Measurements from ENCODE around the gene UGT3A1.

UGT3A1 gene

DNA sequence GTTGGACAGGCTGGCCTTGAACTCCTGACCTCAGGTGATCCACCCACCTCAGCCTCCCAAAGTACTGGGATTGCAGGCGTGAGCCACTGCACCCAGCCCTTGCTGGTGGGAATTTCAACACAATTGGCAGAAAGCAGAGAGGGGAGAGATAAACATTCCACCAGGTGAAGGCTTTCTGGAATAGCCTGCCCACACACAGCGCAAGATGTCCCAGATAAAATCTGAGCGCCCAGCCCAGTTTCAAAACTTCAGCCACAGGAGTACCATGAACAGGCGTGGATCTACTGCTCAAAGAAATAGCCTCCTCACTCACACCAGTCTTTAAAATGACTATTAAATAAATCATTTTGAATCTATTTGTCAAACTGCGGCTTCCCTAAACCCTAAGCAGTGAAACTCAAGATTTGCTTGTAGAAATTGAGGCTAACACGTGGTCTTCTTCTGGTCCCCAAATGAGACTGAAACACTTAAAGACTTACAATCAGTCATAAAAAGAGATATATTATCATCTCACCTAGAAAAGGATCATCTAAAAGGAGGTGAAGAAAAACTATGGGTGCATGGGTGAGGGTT is 87.5 kb downstream of the UGT3A1 start:
- DNase-seq: no peak

DNA sequence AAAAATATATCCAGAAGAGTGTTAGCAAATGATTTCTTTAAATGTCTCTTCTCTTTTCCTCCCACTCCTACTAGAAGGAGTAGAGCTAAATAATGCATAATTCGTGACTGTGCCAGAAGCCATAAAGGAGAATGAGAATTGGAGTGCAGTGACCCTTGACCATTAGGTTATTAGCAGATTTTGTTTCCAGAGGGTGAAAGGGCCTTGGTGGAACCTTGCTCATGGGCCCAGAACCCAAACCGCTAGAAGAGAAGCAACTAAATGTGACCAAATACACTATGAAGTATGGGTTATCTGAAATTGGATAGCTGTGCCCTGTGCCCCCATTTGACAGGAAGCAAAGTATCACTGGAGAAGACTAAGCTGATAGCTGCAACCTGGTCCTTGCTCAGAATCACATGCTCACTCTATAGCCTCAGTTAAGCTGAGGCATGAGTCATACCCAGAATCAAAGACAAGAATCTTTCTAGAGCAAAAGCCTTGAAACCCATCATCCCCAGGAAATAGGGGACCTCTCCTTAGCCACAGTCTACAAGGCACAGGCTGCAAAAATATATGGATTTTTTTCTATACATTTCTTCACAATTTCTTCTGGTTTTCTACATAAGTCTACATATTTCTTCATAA is 89.0 kb downstream of the UGT3A1 start:
- DNase-seq: peak; percentile 24
